ENCODE measurements around the gene ATP6V0E2.
"Not testable (repeated sequence)": the region's sequence is repeated elsewhere in the genome, so short reads cannot be mapped to it uniquely, and the experiment has no call there.

The ATP6V0E2 gene

GRCh38 chr7:149878523-149878921 is 4.8 kb downstream of the ATP6V0E2 start:
- DNase-seq (ENCODE audit: low read depth in 2 of 3, low spot score in 2 of 3) = no peak

GRCh38 chr7:149879271-149879743 is 5.5 kb downstream of the ATP6V0E2 start:
- no peak for DNase-seq (ENCODE audit: low read depth in 2 of 3, low spot score in 2 of 3)

GRCh38 chr7:149879766-149880637 is 6.2 kb downstream of the ATP6V0E2 start:
- no peak for DNase-seq (ENCODE audit: low read depth in 2 of 3, low spot score in 2 of 3)

- DNase-seq (ENCODE audit: low read depth in 2 of 3, low spot score in 2 of 3) = no peak
These were observed 7.0 kb downstream of the ATP6V0E2 start for GRCh38 chr7:149880638-149881311.

- DNase-seq (ENCODE audit: low read depth in 2 of 3, low spot score in 2 of 3) = no peak
These were observed 7.8 kb downstream of the ATP6V0E2 start for GRCh38 chr7:149881328-149882247.

GRCh38 chr7:149882248-149883047 is 8.7 kb downstream of the ATP6V0E2 start:
- DNase-seq (ENCODE audit: low read depth in 2 of 3, low spot score in 2 of 3) = no peak

- DNase-seq (ENCODE audit: low read depth in 2 of 3, low spot score in 2 of 3) = no peak
These were observed 9.3 kb downstream of the ATP6V0E2 start for GRCh38 chr7:149883048-149883438.

GRCh38 chr7:149883452-149883861 is 9.7 kb downstream of the ATP6V0E2 start:
- no peak for DNase-seq (ENCODE audit: low read depth in 2 of 3, low spot score in 2 of 3)

- no peak for DNase-seq (ENCODE audit: low read depth in 2 of 3, low spot score in 2 of 3)
These were observed 10.2 kb downstream of the ATP6V0E2 start for GRCh38 chr7:149884016-149884415.

GRCh38 chr7:149884541-149884940 is 10.8 kb downstream of the ATP6V0E2 start:
- no peak for DNase-seq (ENCODE audit: low read depth in 2 of 3, low spot score in 2 of 3)

- no peak for DNase-seq (ENCODE audit: low read depth in 2 of 3, low spot score in 2 of 3)
These were observed 11.6 kb downstream of the ATP6V0E2 start for GRCh38 chr7:149885191-149886017.

- no peak for DNase-seq (ENCODE audit: low read depth in 2 of 3, low spot score in 2 of 3)
These were observed 12.2 kb downstream of the ATP6V0E2 start for GRCh38 chr7:149886018-149886415.

GRCh38 chr7:149887311-149887710 is 13.5 kb downstream of the ATP6V0E2 start:
- DNase-seq (ENCODE audit: low read depth in 2 of 3, low spot score in 2 of 3) = no peak

GRCh38 chr7:149890715-149891114 is 16.9 kb downstream of the ATP6V0E2 start:
- DNase-seq (ENCODE audit: low read depth in 2 of 3, low spot score in 2 of 3) = not testable (repeated sequence)

GRCh38 chr7:149894957-149895356 is 21.2 kb downstream of the ATP6V0E2 start:
- not testable (repeated sequence) for DNase-seq (ENCODE audit: low read depth in 2 of 3, low spot score in 2 of 3)

- DNase-seq (ENCODE audit: low read depth in 2 of 3, low spot score in 2 of 3) = not testable (repeated sequence)
These were observed 34.1 kb downstream of the ATP6V0E2 start for GRCh38 chr7:149907776-149908376.

GRCh38 chr7:149910219-149910618 is 36.5 kb downstream of the ATP6V0E2 start:
- DNase-seq (ENCODE audit: low read depth in 2 of 3, low spot score in 2 of 3) = not testable (repeated sequence)

- DNase-seq (ENCODE audit: low read depth in 2 of 3, low spot score in 2 of 3) = not testable (repeated sequence)
These were observed 38.4 kb downstream of the ATP6V0E2 start for GRCh38 chr7:149912126-149912525.

GRCh38 chr7:149926414-149926813 is 52.6 kb downstream of the ATP6V0E2 start:
- not testable (repeated sequence) for DNase-seq (ENCODE audit: low read depth in 2 of 3, low spot score in 2 of 3)

All from activated CD8-positive, alpha-beta memory T cell treated with anti-CD3 and anti-CD28 coated beads for 48 hours (primary cell).